ENCODE measurements around the gene CCDC57. TPM values are rescaled to one million over a fixed set of nuclear protein-coding genes. Genes with fewer than 3 reads are reported as not detected.
A peak's percentile ranks its signal among the peaks of the same experiment; 100 is the strongest.

CCDC57 gene
- total and polyA plus RNA-seq, 9 of the 15 experiments (the other 6 are each of a cell fraction or from before 2014, with no cell fraction given) = 0.83 to 36.2 (median 13.6) TPM

GRCh38 chr17:82095777-82096708, 116.6 kb downstream of the CCDC57 start (continued):
- TF ChIP-seq ZBTB11 (CRISPR knock-in tag; IDR thresholded peaks at IDR 0.05) = no peak
- no peak for TF ChIP-seq ATF3 (IDR thresholded peaks at IDR 0.05)
- TF ChIP-seq ATF3 (CRISPR knock-in tag; conservative IDR thresholded peaks at IDR 0.05) = no peak
- TF ChIP-seq ATF2 (CRISPR knock-in tag; IDR thresholded peaks at IDR 0.05) = peak; percentile 32; the same call in 1 of the 2 replicates
- no peak for TF ChIP-seq CHCHD3 (CRISPR knock-in tag; IDR thresholded peaks at IDR 0.05)
- 0 out of 2 replicates have a peak, but pooled peaks have one; percentile 18 for TF ChIP-seq PTBP1 (IDR thresholded peaks at IDR 0.05; ENCODE audit: low read depth, low read length)
- TF ChIP-seq THRB (CRISPR knock-in tag; conservative IDR thresholded peaks at IDR 0.05) = no peak
- no peak for TF ChIP-seq XRCC4 (IDR thresholded peaks at IDR 0.05; ENCODE audit: extremely low read depth, insufficient read depth, insufficient read length)
- TF ChIP-seq E2F6 (IDR thresholded peaks at IDR 0.05; ENCODE audit: borderline replicate concordance in 1 of 2, extremely low read depth in 1 of 2, insufficient read depth in 1 of 2, insufficient read length in 1 of 2, low read depth in 1 of 2, low read length in 1 of 2, poor library complexity in 1 of 2, severe bottlenecking in 1 of 2) = peak in 1 of 2 experiments; percentile 15
- TF ChIP-seq ZNF316 (IDR thresholded peaks at IDR 0.05) = no peak
- peak; percentile 12; the same call in 1 of the 2 replicates for TF ChIP-seq ZNF282 (CRISPR knock-in tag; IDR thresholded peaks at IDR 0.05)
- 0 out of 2 replicates have a peak, but pooled peaks have one; percentile 8 for TF ChIP-seq SRSF1 (IDR thresholded peaks at IDR 0.05; ENCODE audit: low read depth, low read length)
- no peak for TF ChIP-seq NFYB (IDR thresholded peaks at IDR 0.05; ENCODE audit: extremely low read depth, insufficient read length)
- no peak for TF ChIP-seq CEBPB (tag; IDR thresholded peaks at IDR 0.05)
- TF ChIP-seq TFAP4 (CRISPR knock-in tag; IDR thresholded peaks at IDR 0.05; ENCODE audit: borderline replicate concordance) = no peak
